NCI-H446 (cell line): ENCODE measurements around the gene COL27A1.

ENCODE experiments used
- DNase-seq, 2 experiments: peaks; one replicate each; lab custom pipeline; 2025; lab: John Stamatoyannopoulos, UW

COL27A1 gene

DNA sequence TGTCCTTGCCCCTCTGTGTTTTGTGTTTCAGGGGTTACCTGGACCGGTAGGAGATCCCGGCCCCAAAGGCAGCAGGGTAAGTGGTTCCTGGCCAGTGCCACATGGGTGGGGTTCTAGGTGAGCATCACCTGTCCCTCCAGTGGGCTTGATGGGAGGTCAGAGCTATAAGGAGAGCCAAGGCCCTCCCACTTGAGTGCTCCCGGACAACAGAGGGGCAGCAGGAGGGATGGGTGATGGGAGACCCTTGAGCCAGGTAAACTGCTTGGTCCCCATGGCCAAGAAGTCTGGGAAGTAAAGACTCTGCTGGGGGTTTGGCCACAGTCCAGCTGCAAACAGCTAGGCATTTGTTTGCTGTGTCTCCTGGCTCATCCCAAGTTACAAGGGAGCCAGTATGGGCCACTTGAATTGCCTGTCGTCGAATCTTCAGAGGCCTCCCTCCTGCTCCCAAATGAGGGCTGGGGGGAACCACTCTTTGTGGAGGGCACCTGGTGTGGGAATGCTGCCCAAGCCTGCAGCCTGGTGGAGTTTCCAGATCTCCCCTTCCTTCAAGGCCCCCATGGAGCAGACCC lies 51.0 kb downstream of the COL27A1 start:
- no peak for DNase-seq

DNA sequence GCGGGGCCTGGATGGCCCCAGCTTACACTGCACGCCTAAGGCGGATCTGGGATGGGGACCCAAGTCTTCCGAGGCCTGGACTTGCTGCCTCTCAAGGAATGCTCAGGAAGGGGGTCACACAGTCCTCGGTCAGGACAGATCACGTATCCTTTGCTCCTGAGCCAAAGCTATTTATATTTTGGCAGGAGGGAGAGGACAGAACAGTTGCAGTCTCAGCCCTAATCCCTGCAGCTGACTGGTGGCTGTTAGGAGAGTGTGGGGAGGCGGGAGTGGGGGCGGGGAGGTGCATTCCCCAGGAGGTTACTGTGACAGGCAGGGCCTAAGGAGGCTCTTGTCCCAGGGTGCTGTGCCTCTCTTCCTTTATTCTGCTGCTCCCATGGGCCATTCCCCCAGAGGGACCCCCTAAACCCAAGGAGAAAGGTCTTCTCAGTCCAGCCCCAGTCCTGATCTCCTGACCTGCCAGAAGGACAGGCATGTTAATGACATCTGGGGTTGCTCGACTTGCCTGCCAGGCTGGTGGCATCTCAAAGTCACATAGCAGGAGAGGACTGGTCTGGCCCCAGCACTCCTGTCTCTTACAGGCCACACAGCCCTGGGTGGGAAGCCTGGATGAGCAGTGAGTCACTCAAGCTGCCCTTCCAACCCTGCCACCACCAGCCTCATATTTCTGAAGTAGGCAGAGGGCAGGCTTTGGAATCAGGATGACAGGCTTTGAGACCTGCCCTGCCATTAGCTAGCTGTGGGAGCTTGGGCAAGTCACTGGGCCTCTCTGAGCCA lies 51.9 kb downstream of the COL27A1 start:
- DNase-seq: no peak

DNA sequence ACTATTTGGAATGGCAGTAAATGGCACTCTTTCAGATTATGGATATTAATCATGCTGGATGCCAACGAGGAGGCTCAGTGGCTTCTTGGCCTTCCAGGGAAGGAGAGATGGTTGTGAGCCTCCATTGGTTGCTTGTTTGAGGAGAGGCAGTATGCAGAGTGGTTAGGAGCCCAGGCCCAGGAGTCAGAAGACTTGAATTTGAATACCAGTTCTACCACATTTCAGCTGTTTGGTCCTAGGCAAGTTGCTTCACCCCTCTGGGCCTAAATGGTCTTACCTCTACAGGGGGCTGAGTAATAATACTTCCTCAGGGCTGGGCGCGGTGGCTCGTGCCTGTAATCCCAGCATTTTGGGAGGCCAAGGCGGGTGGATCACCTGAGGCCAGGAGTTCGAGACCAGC lies 52.5 kb downstream of the COL27A1 start:
- DNase-seq: no peak

DNA sequence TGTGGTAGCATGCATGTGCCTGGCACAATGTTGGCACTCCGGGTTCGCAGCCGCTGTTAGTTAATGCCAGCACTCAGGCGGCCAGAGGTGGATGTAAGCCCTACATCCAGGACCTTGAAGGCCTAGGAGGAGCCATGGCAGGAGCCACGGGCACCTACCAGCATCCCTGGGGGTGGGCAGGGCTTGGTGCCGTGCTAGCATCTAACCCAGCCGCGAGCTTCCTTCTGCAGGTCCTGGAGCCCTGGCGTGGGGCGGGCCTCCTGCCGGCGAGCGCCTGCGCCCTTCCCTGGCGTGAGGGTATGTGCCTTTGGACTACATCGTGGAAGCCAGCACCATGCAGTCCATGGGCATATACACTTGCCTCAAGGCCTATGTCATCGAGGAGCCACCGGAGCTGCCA lies 53.8 kb downstream of the COL27A1 start:
- DNase-seq: no peak

DNA sequence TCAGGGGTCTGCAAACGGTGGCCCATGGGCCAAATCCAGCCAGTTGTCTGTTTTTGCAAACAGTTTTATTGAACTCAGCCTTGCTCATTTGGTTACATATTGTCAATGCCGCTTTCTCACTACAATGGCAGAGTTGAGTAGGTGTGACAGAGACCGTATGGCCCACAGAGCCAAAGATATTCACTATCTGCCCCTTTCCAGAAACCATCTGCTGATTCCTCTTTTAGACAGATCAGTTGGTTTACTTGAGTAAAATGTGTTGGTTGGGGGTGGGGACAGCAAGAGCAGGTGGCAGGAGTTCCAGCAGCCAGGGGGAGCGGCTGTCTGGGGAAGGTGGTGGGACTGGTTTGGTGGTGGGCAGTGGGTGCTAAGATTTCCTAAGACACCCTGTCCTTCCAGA lies 54.8 kb downstream of the COL27A1 start:
- no peak for DNase-seq

DNA sequence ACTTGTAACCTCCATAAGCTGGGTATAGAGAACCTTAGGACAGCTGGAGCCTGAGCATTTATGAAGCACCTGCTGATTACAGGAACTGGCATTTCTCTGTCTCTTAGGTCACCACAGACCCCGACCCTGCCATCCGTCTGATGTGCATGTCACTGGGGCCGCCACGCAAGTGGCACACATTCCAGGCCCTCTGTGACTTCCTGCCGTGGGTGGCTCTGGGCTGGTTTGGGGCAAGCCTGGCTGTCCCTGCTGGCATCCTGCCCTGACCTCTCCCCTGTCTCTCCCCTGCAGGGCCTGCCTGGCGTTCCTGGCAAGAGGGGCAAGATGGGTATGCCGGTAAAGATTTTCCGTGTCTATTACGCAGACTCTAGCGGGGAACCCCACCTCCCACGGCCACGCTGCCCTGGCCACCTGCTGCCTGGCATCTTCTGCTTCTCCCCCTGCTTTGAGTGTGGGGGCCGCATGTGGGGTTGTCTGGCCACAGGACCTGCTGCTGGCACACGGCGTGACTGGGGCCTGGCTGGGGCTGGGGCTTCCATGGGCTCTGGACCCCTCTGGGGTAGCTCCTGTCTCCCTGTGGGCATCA lies 55.4 kb downstream of the COL27A1 start:
- no peak for DNase-seq

DNA sequence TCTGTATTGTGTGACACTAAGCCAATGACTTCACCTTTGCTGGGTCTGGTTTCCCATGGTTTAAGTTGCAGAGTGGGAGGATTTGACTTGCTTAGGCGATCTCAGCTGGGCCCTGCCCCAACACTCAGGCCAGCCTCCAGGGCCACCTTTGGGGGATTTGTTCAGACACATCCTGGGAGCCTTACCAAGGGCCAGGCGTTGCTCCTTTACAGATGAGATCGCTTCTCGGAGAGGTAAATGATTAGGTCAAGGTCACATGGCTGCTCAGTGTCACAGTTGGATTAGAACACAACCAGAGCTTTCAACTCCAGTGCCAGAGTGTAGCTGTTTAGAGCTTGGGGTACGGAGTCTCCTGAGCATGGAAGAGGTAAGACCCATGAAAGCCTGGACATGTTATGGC lies 57.5 kb downstream of the COL27A1 start:
- DNase-seq: no peak

DNA sequence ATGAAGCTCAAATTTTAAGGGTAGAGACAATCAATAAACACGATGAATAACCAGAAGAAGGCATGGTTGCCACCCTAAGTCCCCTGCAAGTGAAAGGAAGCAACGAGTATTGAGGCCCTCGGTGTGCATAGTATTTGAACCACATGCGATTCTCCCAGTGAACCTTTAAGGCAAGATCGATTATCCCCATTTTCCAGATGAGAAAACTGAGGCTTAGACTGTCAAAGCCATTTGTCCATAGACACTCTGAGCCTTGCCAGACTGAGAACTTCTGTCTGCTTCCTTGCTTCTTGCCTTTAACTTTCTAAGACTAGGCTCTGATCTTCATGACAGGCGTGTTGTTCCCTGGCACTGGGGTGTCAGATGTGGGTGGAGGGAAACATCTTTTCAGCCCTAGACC lies 58.2 kb downstream of the COL27A1 start:
- no peak for DNase-seq

DNA sequence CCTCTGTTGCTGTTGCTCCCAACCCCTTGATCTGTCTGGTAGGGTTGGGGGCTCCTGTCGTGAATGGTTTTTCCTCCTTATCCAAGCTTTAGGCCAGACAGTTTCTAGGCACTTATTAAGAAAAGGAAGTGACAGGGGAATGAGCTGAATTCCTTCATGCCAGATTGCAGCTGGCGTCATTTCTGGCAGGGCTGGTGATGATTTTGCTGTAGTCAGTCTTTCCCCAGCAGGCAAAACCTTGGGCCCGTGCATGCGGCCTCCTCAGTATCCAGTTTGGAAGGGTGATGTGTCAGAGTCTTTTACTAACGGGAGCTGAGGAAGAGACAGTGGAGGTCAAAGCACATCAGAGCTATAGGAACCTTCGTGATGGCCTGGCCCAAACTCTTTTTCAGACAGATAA lies 58.8 kb downstream of the COL27A1 start:
- DNase-seq: peak in 1 of 2 experiments; percentile 29

DNA sequence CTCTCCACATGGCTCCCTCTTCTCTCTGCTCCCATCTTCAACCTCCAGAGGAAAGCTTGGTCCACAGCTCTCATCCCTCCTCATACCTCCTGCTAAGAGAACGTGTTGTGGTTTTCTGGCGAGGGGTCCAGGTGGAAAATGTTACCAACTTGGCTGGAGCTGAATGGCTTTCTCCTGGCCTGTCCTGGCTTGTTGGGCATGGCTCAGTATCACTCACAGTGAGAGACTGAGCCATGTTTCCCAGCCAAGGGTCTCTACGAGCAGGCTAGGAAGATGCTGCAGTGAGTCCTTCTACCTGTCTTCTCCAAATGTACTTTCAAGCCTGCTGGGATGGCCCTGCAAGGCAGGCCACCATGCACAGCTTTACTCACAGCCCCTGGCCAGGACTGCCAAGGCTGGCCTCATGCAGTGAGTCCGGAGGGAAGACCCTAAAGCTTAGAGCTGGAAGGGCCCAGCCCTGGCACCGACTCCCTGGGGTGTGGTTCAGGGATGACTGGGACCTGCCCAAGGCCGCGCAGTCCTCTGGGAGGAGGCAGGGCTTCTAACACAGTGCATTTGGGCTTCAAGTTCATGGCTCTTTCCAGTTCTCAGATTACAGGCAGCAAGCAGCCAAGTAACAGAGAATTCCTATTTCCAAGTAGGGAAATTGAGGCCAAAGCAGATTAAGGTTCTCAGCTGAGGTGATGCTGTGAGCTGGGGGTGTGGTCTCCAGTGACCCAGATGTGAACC lies 59.5 kb downstream of the COL27A1 start:
- no peak for DNase-seq

DNA sequence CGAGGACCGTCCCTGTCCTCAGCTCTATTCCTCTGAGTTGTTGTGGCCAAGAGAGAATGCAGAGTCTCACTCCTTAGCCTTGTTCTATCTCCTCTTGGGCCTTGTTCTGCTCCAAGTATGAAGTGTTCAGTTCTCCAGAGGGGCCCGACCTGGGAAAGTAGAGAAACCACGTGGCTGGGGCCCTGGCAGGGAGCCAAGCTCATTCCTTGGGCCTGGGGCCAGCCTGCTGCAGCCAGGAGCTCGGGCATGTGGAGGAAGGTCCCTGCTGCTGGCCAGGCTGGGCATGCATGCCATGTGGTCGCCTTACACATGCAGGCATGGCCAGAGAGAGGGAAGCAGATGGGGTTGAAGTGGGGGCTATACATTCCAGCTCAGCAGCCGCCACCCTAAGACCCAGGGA lies 60.7 kb downstream of the COL27A1 start:
- peak in 1 of 2 experiments; percentile 71 for DNase-seq

DNA sequence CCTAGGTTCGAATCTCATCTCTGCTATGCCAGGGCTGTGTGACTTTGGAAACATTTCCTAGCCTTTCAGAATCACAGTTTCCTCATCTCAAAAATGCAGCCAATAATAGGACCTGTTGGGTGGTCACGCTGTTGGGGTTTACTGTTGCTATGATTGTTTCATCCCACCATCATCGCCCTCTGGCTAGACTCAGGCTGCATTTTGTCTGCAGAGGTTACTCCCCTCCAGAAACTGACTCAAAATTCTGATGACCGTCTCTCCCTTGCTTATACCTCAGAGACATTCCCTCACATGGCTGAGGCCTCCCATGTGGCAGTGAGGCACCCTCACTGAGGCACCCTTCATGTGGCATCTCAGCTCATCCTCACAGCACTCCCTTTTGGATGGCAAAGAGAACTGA lies 61.6 kb downstream of the COL27A1 start:
- no peak for DNase-seq

DNA sequence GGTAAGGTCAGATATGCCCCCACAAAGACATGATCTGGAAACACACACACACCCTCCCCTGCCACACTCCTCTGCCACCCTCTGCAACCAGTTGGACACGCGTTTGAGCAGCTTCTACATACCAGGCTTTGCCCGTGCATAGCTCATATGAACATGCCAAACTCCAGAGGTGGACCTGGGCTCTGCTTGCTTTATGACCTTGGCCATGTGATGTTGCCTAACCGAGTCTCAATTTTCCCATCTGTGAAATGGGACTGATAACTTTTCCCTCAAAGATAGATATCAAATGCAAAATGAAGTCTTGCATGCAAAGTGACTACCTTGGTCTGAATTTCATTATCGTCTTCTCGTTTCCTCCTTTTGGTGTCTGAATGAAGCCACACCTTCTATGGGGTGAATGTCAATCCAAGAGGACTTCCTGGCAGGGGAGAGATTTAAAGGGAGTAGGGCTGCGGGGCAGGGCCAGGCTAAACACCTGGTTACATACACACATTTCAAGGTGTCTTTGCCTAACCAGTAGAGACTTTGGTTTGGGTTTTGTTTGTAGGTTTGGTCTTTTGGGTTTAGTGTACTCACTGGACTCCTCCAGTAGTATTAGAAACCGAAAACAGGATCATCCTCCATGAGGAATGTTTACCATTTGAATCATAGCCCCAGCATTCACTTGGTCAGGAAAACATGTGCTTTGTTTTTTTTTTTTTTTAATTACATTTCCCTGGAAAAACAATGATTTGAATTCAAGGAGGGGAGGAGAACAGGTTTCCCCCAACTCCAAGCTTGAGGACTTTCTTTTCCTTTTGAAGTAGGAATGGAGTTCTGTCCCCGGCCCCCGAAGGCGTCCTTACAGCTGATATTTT lies 63.2 kb downstream of the COL27A1 start:
- no peak for DNase-seq

DNA sequence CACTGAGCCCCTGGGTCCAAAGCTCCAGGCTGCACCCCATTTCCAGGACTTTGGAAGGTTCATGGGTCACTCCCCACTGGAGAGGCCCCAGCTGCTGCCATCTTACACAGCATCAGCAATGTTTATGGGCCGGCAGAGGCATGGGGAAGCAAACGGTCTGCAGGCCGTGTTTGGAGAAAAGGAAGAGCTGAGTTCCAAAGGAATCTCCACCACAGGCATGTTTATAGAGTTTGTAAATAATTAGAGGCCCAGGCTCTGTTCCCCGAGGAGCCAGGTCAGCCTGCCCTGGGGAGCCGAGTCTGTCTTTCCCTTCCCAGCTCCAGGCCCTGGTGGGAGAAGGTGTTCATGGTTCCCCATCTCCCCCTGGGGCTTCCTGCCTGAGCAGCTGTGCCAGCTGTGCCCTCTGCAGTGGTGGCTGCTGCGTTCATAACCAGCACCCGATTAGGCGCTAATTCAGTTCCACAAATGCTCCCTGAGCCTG lies 64.8 kb downstream of the COL27A1 start:
- no peak for DNase-seq

DNA sequence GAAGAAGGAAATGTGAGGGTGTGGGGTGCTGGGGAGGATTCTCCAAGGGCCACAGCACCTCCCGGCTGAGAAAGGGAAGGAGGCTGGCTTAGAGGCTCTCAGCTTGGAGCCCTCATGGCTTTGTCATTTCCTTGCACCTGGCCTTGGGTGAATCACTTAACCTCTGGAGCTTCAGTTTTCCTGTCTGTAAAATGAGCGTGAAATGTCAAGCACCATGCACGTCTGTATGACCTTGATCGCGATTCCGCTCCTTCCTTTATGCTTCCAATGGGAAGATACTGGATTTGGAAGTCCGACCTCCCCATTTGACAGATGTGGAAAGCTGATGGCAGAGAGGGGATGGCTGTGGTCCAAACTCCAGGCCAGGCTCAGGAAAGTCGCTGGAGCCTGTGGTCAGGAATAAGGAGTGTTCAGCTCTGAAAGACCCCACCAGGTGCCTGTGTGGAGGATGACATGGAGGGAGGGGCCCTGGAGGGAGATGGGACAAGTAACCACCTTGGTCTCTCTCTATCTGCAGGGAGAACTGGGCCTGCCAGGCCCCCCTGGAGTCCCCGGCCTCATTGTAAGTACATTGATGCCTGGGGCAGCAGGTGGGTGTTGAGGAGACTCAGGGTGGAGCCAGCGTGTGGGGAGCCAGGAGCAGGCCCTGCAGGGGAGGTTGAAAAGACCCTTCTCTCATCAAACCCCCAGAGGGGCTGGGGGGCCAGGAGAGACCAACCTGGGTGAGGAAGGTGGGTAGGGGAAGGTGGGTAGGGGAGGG lies 66.5 kb downstream of the COL27A1 start:
- DNase-seq: no peak

DNA sequence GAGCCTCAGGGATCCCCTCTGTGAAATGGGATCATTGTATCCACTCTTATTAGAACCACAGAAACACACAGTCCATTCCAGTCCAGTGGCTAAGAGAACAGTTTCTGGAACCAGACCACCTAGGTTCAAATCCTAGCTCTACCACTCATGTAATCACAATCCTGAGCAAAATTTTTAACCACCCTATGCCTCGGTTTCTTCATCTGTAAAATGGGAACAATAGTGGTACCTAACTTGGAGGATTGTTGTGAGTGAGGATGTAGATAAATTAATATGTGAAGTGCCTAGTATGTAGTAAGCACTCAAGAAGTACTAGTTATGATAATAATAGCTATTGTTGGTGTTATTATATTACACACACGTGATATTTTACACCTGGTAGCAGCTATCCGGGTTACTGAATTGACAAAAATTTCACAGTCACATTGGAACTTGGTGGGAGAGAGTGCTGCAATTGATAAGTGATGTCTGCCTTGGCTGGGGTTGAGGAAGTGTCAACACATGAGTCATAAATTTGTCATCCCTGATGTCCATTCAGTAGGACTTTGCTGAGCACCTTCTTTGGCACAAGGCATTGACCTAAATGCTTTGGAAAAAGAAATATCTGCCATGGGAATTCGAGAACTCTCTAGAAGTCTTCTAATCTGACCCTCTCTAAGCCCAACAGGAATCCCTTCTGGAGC lies 68.4 kb downstream of the COL27A1 start:
- DNase-seq: no peak

DNA sequence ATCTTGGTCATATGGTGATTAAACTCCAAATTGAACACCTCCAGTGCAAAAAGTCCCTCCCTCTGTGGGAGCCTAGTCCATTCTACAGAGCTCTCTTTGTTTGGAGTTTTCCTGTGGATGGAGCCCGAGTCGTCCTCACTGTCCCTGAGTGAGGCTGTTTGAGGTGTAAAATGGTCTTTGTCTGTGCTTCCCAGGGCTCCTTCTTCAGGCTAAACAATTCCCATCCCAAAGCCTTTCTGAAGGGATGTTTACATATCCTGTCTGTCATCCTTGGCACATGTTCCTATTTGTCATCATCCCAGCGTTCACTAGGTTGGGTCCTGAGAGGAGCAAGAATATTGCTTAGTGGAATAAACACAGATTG lies 68.9 kb downstream of the COL27A1 start:
- peak in 1 of 2 experiments; percentile 17 for DNase-seq

DNA sequence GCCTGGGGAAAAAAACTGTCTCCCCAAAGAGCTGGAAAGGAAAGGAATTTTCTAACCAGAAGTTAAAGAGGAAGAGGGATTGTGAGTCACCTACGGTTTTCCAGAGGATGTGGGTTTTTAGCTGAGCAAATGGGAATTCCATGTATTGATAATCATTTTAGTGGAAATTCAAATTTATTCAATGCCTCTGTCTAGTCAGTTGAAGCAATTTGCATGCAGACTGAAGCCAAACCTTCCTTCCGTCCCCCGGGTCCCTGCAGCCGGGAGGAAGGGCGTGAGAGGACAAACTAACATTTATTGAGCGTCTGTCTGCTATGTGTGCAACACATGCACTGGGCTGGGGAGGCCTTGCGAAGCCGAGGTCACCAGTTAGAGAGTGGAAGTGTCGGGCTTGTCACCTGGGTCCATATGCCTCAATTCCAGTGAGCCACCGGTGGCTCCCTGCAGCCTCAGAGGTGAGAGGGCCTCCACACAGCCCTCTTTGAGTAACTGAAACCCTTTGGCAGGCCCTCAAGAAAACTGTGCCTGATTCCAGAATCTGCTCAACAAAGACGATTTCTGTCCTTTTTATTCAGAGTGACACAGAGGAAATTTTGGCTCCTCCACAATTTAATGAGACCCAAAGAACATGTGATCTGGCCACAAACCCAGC lies 70.3 kb downstream of the COL27A1 start:
- no peak for DNase-seq

DNA sequence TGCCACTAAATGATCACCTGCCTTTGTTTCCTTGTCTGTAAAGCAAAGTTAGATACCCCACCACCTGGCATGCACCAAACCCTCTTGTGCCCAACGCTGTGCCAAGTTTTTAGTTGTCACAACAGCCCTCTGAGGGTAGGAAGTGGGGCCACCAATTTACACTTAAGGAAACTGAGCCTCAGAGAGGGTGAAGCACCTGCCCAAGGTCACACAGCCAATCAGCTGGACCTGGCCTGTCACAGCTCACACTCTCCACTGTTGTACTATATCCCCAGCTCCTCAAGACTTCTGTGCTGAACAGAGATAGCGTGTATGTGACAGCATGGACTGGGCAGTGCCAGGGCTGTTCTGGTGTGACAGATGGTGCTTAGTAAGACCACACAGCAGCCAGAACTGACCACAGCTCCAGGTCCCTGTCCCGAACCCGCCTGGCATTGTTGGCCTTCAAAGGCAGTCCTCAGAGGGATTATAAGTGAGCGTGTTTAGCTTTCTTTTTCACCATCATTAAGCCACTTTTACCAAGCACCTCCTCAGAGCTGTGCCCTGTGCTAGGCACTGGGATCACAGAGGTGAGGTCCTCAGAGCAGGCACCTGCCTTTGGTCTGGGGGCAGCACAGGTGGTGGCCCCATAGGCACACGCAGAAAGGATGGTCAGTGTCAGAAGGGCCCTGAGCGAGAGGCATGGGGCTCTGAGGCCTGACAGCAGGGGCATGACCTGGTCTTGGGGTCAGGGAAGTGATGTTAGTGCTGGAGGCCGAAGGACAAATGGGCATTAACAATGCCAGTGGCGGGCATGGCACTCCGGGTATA lies 71.1 kb downstream of the COL27A1 start:
- no peak for DNase-seq
